LHCN-M2 (cell line): ENCODE results near the gene MINDY4. TPM values are rescaled to one million over a fixed set of nuclear protein-coding genes. Genes with fewer than 3 reads are reported as not detected.

Source experiments
- DNase-seq: peaks from one replicate; pipeline ENCODE4 v3.0.0-alpha.2; 2012; ENCODE audit warnings: low read depth
- total RNA-seq: library from RNA; depleted of rRNA; stranded (reverse); fragments of >200 nt; gene quantifications from 2 replicates; pipeline ENCODE4 v1.2.3, GENCODE V29; 2014

Gene MINDY4
- total RNA-seq, 1 experiment from 2014 or later, result 3.7 TPM

- DNase-seq, result no peak
Measured at GRCh38 chr7:30741289-30741688, 29.9 kb upstream of the MINDY4 start.

- peak; percentile 36 for DNase-seq
Measured at GRCh38 chr7:30743371-30744074, 27.7 kb upstream of the MINDY4 start.

GRCh38 chr7:30744075-30744417 lies 27.2 kb upstream of the MINDY4 start:
- no peak for DNase-seq

- DNase-seq, result no peak
Measured at GRCh38 chr7:30745261-30745941, 25.8 kb upstream of the MINDY4 start.

- no peak for DNase-seq
Measured at GRCh38 chr7:30750010-30750409, 21.2 kb upstream of the MINDY4 start.

GRCh38 chr7:30750683-30751650 lies 20.2 kb upstream of the MINDY4 start:
- peak; percentile 99 for DNase-seq

GRCh38 chr7:30751696-30752273 lies 19.4 kb upstream of the MINDY4 start, which contains the start of gene INMT:
Gene INMT (plus strand): TSS chr7:30752135. CDS start chr7:30752151, 16 bp downstream.
- DNase-seq, result peak; percentile 15

GRCh38 chr7:30752484-30752883 lies 18.7 kb upstream of the MINDY4 start:
- no peak for DNase-seq

- DNase-seq, result peak; percentile 48
Measured at GRCh38 chr7:30752979-30753378, 18.2 kb upstream of the MINDY4 start.

- no peak for DNase-seq
Measured at GRCh38 chr7:30754315-30754877, 16.8 kb upstream of the MINDY4 start.

- no peak for DNase-seq
Measured at GRCh38 chr7:30755384-30756154, 15.6 kb upstream of the MINDY4 start.

GRCh38 chr7:30757342-30757692 lies 13.9 kb upstream of the MINDY4 start:
- DNase-seq, result no peak

- no peak for DNase-seq
Measured at GRCh38 chr7:30760514-30761213, 10.6 kb upstream of the MINDY4 start.

- DNase-seq, result no peak
Measured at GRCh38 chr7:30761214-30762156, 9.7 kb upstream of the MINDY4 start.

- peak; percentile 23 for DNase-seq
Measured at GRCh38 chr7:30764030-30764975, 6.9 kb upstream of the MINDY4 start.

GRCh38 chr7:30765408-30765807 lies 5.8 kb upstream of the MINDY4 start:
- DNase-seq, result no peak

- no peak for DNase-seq
Measured at GRCh38 chr7:30770845-30771173, 408 bp upstream of the MINDY4 start.

- peak; percentile 11 for DNase-seq
Measured at GRCh38 chr7:30771880-30772425, 736 bp downstream of the MINDY4 start.
